Neural progenitor cell (in vitro differentiated cells): Measurements from ENCODE around the gene ATP6V0C. TPM values are rescaled to one million over a fixed set of nuclear protein-coding genes. Genes with fewer than 3 reads are reported as not detected.

ENCODE experiments used
- DNase-seq: peaks from one replicate; pipeline ENCODE4 v3.0.0-alpha.2; 2016; ENCODE audit warnings: low spot score
- H2AFZ ChIP-seq: fragments of 200-600 bp; sonication (generic); replicated peaks from 2 replicates; pipeline ENCODE4 v1.6.1; 2016; ENCODE audit warnings: antibody characterized with exemption
- H3F3A ChIP-seq: fragments of 200-600 bp; sonication (generic); 2 replicates; pipeline ENCODE4 v1.6.1; 2016; ENCODE audit warnings: antibody characterized with exemption, low read depth
- H3K27ac ChIP-seq: fragments of 200-600 bp; sonication (generic); 2 replicates; pipeline ENCODE4 v1.5.1; 2016; ENCODE audit warnings: mild to moderate bottlenecking
- H3K27me3 ChIP-seq: fragments of 200-600 bp; sonication (generic); 2 replicates; pipeline ENCODE4 v1.6.1; 2016; ENCODE audit warnings: mild to moderate bottlenecking, moderate library complexity
- H3K36me3 ChIP-seq: fragments of 200-600 bp; sonication (generic); 2 replicates; pipeline ENCODE4 v1.5.1; 2016
- H3K4me1 ChIP-seq: fragments of 200-600 bp; sonication (generic); 2 replicates; pipeline ENCODE4 v1.6.1; 2016; ENCODE audit warnings: mixed run types
- H3K4me2 ChIP-seq: fragments of 200-600 bp; sonication (generic); 2 replicates; pipeline ENCODE4 v1.6.1; 2016
- H3K4me3 ChIP-seq: fragments of 200-600 bp; sonication (generic); 2 replicates; pipeline ENCODE4 v1.5.1; 2016
- H3K79me2 ChIP-seq: fragments of 200-600 bp; sonication (generic); 2 replicates; pipeline ENCODE4 v1.6.1; 2016; ENCODE audit warnings: low read depth
- H3K9ac ChIP-seq: fragments of 200-600 bp; sonication (generic); 2 replicates; pipeline ENCODE4 v1.6.1; 2016
- H3K9me3 ChIP-seq: fragments of 200-600 bp; sonication (generic); 2 replicates; pipeline ENCODE4 v1.5.1; 2016; ENCODE audit warnings: low read depth
- H4K20me1 ChIP-seq: fragments of 200-600 bp; sonication (generic); 2 replicates; pipeline ENCODE4 v1.6.1; 2016; ENCODE audit warnings: low read depth
- H3K27ac Mint-ChIP-seq: 3 replicates; pipeline ENCODE4 v1.8.0; 2021; ENCODE audit warnings: mixed read lengths
- H3K27me3 Mint-ChIP-seq: 2 replicates; pipeline ENCODE4 v1.8.0; 2022; ENCODE audit warnings: low read depth, mild to moderate bottlenecking, inconsistent platforms, moderate library complexity, mixed read lengths; ENCODE audit not compliant: insufficient read depth
- H3K36me3 Mint-ChIP-seq: 3 replicates; pipeline ENCODE4 v1.8.0; 2021; ENCODE audit warnings: mixed read lengths
- H3K4me1 Mint-ChIP-seq: 3 replicates; pipeline ENCODE4 v1.8.0; 2021; ENCODE audit warnings: mixed read lengths
- H3K4me3 Mint-ChIP-seq: 3 replicates; pipeline ENCODE4 v1.8.0; 2021; ENCODE audit warnings: mild to moderate bottlenecking, moderate library complexity, mixed read lengths
- H3K9me3 Mint-ChIP-seq: 3 replicates; pipeline ENCODE4 v1.8.0; 2020; ENCODE audit warnings: mixed read lengths
- CTCF ChIP-seq: fragments of 200-600 bp; sonication (generic); IDR thresholded peaks from 2 replicates; pipeline ENCODE4 v1.5.1; 2017; ENCODE audit warnings: antibody characterized with exemption, mild to moderate bottlenecking
- EZH2 ChIP-seq: fragments of 200-600 bp; sonication (generic); IDR thresholded peaks from 2 replicates; pipeline ENCODE4 v1.6.1; 2017; ENCODE audit warnings: antibody characterized with exemption, mild to moderate bottlenecking, moderate library complexity
- EZH2phosphoT487 ChIP-seq: fragments of 200-600 bp; sonication (generic); IDR thresholded peaks from 2 replicates; pipeline ENCODE4 v1.6.1; 2017; ENCODE audit warnings: antibody characterized with exemption
- total RNA-seq: library from RNA; depleted of rRNA; stranded (reverse); fragments of >200 nt; gene quantifications from 2 replicates; pipeline ENCODE4 v1.2.3, GENCODE V29; 2015; ENCODE audit warnings: low replicate concordance

The ATP6V0C gene
- total RNA-seq, 1 donor from 2014 or later: 11.6 TPM

GRCh38 chr16:2517954-2518605, 4.3 kb downstream of the ATP6V0C start:
- H3K9me3 Mint-ChIP-seq: no peaks in the 10 kb centered on the region
- peaks cover 15% of the 10 kb centered on the region for H3K4me1 ChIP-seq
- peaks cover 2% of the 10 kb centered on the region for H3K36me3 Mint-ChIP-seq
- no peak overlapping the region for H3K4me2 ChIP-seq
- H3K27me3 Mint-ChIP-seq: peaks cover 12% of the 10 kb centered on the region
- H3K4me3 Mint-ChIP-seq: peak overlapping the region; percentile 72
- no peak overlapping the region for H2AFZ ChIP-seq
- no peak overlapping the region for H3K27ac Mint-ChIP-seq
- H4K20me1 ChIP-seq: peaks cover 63% of the 10 kb centered on the region
- peaks cover 29% of the 10 kb centered on the region for H3F3A ChIP-seq
- TF ChIP-seq CTCF (no peak), EZH2phosphoT487 (no peak), EZH2 (no peak)
- no peak for DNase-seq
- H3K36me3 ChIP-seq: no peaks in the 10 kb centered on the region
- no peak overlapping the region for H3K4me3 ChIP-seq
- H3K4me1 Mint-ChIP-seq: peaks cover 43% of the 10 kb centered on the region
- no peak overlapping the region for H3K9ac ChIP-seq
- no peaks in the 10 kb centered on the region for H3K27me3 ChIP-seq
- H3K9me3 ChIP-seq: no peaks in the 10 kb centered on the region
- peaks cover 73% of the 10 kb centered on the region for H3K79me2 ChIP-seq
- no peak overlapping the region for H3K27ac ChIP-seq

- Mint-ChIP-seq H3K27me3 (peaks cover 12% of the 10 kb centered on the region), H3K36me3 (peaks cover 2% of the 10 kb centered on the region), H3K4me1 (peaks cover 41% of the 10 kb centered on the region), H3K9me3 (no peaks in the 10 kb centered on the region), H3K4me3 (peak overlapping the region; percentile 82), H3K27ac (no peak overlapping the region)
- Histone ChIP-seq H3K27me3 (no peaks in the 10 kb centered on the region), H2AFZ (no peak overlapping the region), H3K79me2 (peaks cover 70% of the 10 kb centered on the region), H3K27ac (no peak overlapping the region), H3K9me3 (no peaks in the 10 kb centered on the region), H3K4me3 (no peak overlapping the region), H4K20me1 (peaks cover 63% of the 10 kb centered on the region), H3K9ac (no peak overlapping the region), H3K36me3 (no peaks in the 10 kb centered on the region), H3K4me1 (peaks cover 14% of the 10 kb centered on the region), H3F3A (peaks cover 26% of the 10 kb centered on the region), H3K4me2 (no peak overlapping the region)
- DNase-seq: no peak
- no peak for TF ChIP-seq EZH2phosphoT487
- no peak for TF ChIP-seq CTCF
- TF ChIP-seq EZH2: no peak
Measured at GRCh38 chr16:2518823-2519710, 5.3 kb downstream of the ATP6V0C start.

GRCh38 chr16:2519711-2520080, 5.9 kb downstream of the ATP6V0C start:
- Histone ChIP-seq H3K27ac (no peak overlapping the region), H2AFZ (no peak overlapping the region), H3K4me2 (peak overlapping the region; percentile 100), H4K20me1 (peaks cover 58% of the 10 kb centered on the region), H3K4me3 (peak overlapping the region; percentile 83), H3K4me1 (peaks cover 13% of the 10 kb centered on the region), H3K27me3 (no peaks in the 10 kb centered on the region), H3K9ac (no peak overlapping the region), H3F3A (peaks cover 23% of the 10 kb centered on the region), H3K9me3 (no peaks in the 10 kb centered on the region), H3K79me2 (peaks cover 64% of the 10 kb centered on the region), H3K36me3 (no peaks in the 10 kb centered on the region)
- peak overlapping the region; percentile 82 for H3K4me3 Mint-ChIP-seq
- peaks cover 40% of the 10 kb centered on the region for H3K4me1 Mint-ChIP-seq
- TF ChIP-seq EZH2phosphoT487: no peak
- TF ChIP-seq EZH2: no peak
- no peak for TF ChIP-seq CTCF
- H3K36me3 Mint-ChIP-seq: peaks cover 2% of the 10 kb centered on the region
- DNase-seq: no peak
- H3K27me3 Mint-ChIP-seq: peaks cover 11% of the 10 kb centered on the region
- no peaks in the 10 kb centered on the region for H3K9me3 Mint-ChIP-seq
- H3K27ac Mint-ChIP-seq: no peak overlapping the region
